BE2C (cell line): ENCODE data around the gene KCTD10.

Experiments
- DNase-seq: peaks from one replicate; pipeline ENCODE4 v3.0.0-alpha.2; 2020
- H3K27me3 ChIP-seq: fragments of 250-450 bp; sonication (Bioruptor Pico); 2 replicates; pipeline ENCODE4 v1.5.1; 2020; ENCODE audit warnings: mild to moderate bottlenecking
- H3K36me3 ChIP-seq: fragments of 250-450 bp; sonication (Bioruptor Pico); 2 replicates; pipeline ENCODE4 v1.5.1; 2020; ENCODE audit warnings: mild to moderate bottlenecking
- H3K4me1 ChIP-seq: fragments of 250-450 bp; sonication (Bioruptor Pico); 2 replicates; pipeline ENCODE4 v1.5.1; 2020
- H3K4me3 ChIP-seq: 2 replicates; pipeline ENCODE4 v1.5.1; 2011; ENCODE audit warnings: low read depth, low read length
- H3K9me3 ChIP-seq: fragments of 250-450 bp; sonication (Bioruptor Pico); 2 replicates; pipeline ENCODE4 v1.5.1; 2020
- TF ChIP-seq, protein P1 (sequence below): IDR thresholded peaks from 2 replicates; pipeline ENCODE4 v1.5.1; 2012; ENCODE audit warnings: mild to moderate bottlenecking, low read depth, low read length

Gene KCTD10

DNA sequence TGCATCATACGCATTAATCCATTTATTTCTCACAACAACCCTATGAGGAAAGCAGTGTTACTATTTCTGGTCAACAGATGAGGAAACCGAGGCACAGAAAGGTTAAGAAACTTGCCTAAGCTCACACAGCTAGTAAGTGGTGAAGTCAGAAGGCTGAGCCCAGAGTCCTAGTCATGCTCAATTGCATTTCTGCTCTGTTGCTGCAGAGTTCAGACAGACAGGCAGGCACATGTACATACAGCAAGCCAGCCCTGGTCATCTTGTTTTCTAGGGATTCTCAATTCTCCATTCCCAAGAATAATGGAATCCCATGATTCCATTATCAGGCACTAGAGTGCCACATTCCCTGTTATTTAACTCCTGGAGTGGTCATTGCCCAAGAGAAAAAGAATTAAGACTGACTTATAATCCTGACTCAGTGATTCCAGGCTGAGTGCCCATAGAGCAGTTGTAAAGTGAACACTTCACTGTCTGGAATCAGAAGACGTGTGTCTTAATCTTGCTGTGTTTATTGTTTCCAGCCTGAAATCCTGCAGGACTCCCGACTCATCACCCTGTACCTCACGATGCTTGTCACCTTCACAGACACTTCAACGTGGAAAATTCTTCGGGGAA lies 11.1 kb upstream of the KCTD10 start:
- no peak for DNase-seq
- Histone ChIP-seq H3K36me3 (peaks cover 48% of the 10 kb centered on the region), H3K9me3 (no peaks in the 10 kb centered on the region), H3K4me3 (no peak overlapping the region), H3K27me3 (no peaks in the 10 kb centered on the region), H3K4me1 (no peaks in the 10 kb centered on the region; the same call in 1 of the 2 replicates)
- TF ChIP-seq, protein P1, sequence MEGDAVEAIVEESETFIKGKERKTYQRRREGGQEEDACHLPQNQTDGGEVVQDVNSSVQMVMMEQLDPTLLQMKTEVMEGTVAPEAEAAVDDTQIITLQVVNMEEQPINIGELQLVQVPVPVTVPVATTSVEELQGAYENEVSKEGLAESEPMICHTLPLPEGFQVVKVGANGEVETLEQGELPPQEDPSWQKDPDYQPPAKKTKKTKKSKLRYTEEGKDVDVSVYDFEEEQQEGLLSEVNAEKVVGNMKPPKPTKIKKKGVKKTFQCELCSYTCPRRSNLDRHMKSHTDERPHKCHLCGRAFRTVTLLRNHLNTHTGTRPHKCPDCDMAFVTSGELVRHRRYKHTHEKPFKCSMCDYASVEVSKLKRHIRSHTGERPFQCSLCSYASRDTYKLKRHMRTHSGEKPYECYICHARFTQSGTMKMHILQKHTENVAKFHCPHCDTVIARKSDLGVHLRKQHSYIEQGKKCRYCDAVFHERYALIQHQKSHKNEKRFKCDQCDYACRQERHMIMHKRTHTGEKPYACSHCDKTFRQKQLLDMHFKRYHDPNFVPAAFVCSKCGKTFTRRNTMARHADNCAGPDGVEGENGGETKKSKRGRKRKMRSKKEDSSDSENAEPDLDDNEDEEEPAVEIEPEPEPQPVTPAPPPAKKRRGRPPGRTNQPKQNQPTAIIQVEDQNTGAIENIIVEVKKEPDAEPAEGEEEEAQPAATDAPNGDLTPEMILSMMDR, result no peak

DNA sequence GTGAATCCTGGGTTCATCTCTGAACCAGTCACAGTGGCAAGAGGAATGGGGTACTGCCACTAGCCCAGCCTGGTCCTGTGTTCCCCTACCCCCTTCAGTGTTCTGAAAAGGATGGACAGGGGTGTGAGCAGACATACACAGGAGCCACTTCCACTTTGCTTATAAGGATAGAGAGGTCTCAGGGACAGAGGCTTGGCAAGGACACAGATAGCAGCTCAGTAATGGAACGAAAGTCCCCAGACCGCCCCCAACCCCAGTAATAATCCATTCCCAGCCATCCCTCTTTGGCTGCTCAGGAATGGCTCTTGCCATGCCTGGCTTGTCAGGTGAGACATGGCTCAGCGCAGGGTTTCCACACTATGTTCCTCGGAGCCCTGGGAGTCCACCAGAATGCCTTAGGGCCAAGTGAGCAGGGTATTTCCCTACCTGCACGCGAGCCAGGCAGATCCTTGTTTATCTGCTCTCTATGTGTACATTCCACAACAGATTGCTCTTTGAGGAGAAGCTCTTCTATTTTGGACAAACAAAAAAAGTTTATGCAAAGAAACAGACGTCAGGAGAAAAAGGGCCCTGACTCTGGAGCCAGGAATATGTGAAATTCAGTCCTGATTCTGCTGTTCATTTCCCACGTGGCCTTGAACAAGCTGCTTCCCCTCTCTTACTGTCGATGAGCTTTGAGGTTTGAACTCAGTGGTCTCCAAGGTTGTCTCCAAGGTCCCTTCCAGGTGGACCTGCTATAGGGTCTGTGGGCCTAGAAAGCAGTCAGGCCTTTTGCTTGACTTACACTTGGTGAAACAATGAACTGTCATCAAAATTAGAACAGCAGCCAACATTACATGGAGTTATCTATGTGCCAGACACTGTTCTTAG lies 10.3 kb upstream of the KCTD10 start:
- Histone ChIP-seq H3K4me1 (no peaks in the 10 kb centered on the region; the same call in 1 of the 2 replicates), H3K36me3 (peaks cover 48% of the 10 kb centered on the region), H3K9me3 (no peaks in the 10 kb centered on the region), H3K27me3 (no peaks in the 10 kb centered on the region), H3K4me3 (no peak overlapping the region)
- no peak for DNase-seq
- TF ChIP-seq, protein P1, result no peak

DNA sequence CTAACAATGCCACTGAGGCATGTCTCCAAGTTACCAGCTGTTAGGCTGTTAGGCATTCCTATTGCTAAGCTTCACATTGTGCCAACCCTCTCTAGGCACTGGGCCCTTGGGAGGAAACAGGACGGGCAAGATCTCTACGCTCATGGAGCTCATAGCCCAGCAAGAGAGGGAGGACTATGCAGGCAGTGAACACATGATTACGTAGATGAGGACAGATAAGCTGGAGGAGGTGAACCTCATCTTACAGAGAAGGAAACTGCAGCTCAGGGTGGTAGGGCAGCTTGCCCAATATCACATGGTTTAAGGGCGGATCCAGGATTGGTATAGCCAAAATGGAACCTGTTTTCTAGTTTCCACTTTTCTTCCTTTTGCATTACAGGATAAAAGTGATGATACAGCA lies 8.1 kb upstream of the KCTD10 start:
- TF ChIP-seq, protein P1, result no peak
- no peaks in the 10 kb centered on the region for H3K27me3 ChIP-seq
- H3K9me3 ChIP-seq, result no peaks in the 10 kb centered on the region
- H3K4me1 ChIP-seq, result no peaks in the 10 kb centered on the region; the same call in 1 of the 2 replicates
- no peak for DNase-seq
- peaks cover 45% of the 10 kb centered on the region for H3K36me3 ChIP-seq
- H3K4me3 ChIP-seq, result no peak overlapping the region

DNA sequence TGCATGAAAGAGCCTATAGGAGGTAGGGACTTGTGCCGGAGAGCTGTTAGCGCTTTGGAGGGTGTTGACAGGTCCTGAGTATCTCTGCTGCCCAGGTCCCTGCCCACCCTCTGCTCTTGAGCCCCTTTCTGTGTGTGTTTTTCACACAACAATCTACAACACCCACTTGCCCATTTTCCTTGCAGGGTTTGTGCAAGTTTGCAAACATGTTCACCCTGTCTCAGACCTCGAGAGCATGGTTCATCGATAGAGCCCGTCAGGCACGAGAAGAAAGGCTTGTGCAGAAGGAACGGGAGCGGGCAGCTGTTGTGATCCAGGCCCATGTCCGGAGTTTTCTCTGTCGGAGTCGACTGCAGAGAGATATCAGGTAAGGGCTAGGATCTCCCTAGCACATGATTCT lies 6.2 kb upstream of the KCTD10 start:
- no peaks in the 10 kb centered on the region; the same call in 1 of the 2 replicates for H3K4me1 ChIP-seq
- no peaks in the 10 kb centered on the region for H3K27me3 ChIP-seq
- TF ChIP-seq, protein P1, result no peak
- no peak overlapping the region for H3K4me3 ChIP-seq
- DNase-seq, result no peak
- peaks cover 27% of the 10 kb centered on the region for H3K36me3 ChIP-seq
- no peaks in the 10 kb centered on the region for H3K9me3 ChIP-seq

DNA sequence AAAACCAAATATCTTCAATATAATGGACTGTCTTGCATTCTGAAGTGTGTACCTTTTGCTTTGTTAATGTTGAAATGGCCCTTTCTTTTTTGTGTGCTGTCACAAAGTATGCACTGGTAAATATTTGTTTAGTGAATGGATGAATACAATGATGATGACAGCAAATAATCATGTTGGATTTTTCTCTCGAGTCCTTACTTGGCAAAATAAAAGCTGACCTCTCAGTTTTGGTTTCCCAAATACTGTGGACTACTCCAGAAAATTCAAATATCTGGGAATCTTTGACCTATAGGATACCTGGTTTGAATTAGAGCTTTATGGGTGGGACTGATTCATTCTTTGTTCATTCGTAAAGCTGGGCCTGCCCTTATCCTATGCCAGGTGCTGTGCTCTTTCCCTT lies 5.8 kb upstream of the KCTD10 start:
- no peak for DNase-seq
- Histone ChIP-seq H3K9me3 (no peaks in the 10 kb centered on the region), H3K27me3 (no peaks in the 10 kb centered on the region), H3K4me1 (no peaks in the 10 kb centered on the region; the same call in 1 of the 2 replicates), H3K36me3 (peaks cover 22% of the 10 kb centered on the region), H3K4me3 (no peak overlapping the region)
- TF ChIP-seq, protein P1, result no peak

DNA sequence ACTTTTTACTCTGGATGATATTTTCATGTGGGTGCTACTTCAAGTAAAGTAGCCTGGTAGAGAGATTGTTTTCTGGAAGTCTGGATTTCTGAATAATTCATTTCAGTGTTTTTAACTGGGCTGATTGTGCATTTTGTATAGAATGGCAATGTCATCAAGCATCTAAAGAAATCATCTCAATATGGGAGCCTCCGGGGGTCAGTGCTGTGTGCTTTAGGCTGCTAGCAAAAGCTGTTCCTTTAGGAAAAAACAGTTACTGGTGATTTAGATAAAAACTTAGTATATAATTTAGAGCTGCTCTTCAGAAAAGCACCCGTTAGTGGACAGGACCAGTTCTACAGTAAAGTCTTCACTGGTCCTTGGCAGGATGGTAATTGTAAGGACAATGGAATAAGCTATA lies 5.4 kb upstream of the KCTD10 start:
- H3K4me1 ChIP-seq, result no peaks in the 10 kb centered on the region; the same call in 1 of the 2 replicates
- H3K36me3 ChIP-seq, result peaks cover 19% of the 10 kb centered on the region
- H3K27me3 ChIP-seq, result no peaks in the 10 kb centered on the region
- no peak overlapping the region for H3K4me3 ChIP-seq
- DNase-seq, result no peak
- H3K9me3 ChIP-seq, result no peaks in the 10 kb centered on the region
- TF ChIP-seq, protein P1, result no peak
